ENCODE measurements around the gene VPS37C.

VPS37C gene

DNA sequence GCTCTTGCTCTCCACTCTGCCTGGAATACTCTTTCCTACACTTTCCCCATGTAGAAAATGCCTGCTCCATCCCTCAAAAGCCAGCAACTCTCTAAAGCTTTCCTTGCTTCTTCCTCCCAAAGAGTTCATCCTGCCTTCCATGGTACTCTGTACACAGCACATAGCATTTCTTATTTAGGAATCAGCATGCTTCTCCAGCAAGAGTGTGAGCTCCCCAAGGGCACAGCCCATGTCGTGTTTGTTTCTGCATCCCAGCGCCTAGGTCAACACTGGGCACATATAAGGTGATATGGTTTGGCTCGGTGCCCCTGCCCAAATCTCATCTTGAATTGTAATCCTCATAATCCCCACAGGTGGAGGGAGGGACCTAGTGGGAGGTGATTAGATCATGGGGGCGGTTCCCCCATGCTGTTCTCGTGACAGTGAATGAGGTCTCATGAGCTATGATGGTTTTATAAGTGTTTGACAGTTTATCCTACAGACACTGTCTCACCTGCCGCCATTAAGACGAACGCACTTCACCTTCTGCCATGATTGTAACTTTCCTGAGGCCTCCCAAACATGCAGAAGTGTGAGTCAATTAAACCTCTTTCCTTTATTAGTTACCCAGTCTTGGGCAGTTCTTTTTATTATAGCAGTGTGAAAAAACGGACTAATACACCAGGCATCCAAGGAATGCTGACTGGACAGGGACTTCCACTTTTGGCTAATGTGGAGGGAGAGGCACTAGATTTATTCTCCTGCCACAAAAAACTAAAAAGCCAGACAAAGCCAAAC lies 8.2 kb downstream of the VPS37C start:
- DNase-seq = no peak

DNA sequence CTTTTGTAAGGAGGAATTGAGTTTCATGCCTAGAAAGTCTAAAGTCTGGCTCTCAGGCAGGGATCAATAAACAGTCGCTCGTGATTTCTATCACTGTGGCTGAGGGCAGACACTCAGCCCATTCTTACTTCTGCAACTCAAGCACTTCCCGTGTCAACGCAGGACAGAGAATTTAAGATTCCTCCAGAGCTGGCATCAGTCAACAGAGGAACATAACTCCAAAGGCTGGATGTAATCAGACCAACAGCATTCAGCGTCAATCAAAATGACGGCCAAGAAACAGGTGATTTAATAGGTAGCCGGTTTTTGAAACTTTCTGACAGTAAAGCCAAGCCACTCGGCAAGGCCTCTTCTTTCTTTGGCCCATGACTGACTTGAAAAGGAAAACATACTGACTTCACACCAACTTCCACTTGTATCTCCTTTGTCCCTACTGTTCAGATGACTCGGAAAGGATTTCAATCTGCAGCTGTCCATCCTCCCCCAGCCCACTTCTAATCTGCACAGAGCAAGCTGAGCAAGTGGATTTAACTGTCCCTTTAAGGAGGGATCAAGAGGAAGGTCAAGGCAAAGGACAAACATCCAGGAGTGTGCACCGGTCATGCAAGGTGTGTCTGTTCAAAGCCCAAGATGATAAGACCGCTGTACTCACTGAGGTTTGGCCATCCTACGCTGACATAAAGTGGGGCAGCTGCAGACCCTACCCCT lies 9.5 kb downstream of the VPS37C start:
- DNase-seq = no peak

DNA sequence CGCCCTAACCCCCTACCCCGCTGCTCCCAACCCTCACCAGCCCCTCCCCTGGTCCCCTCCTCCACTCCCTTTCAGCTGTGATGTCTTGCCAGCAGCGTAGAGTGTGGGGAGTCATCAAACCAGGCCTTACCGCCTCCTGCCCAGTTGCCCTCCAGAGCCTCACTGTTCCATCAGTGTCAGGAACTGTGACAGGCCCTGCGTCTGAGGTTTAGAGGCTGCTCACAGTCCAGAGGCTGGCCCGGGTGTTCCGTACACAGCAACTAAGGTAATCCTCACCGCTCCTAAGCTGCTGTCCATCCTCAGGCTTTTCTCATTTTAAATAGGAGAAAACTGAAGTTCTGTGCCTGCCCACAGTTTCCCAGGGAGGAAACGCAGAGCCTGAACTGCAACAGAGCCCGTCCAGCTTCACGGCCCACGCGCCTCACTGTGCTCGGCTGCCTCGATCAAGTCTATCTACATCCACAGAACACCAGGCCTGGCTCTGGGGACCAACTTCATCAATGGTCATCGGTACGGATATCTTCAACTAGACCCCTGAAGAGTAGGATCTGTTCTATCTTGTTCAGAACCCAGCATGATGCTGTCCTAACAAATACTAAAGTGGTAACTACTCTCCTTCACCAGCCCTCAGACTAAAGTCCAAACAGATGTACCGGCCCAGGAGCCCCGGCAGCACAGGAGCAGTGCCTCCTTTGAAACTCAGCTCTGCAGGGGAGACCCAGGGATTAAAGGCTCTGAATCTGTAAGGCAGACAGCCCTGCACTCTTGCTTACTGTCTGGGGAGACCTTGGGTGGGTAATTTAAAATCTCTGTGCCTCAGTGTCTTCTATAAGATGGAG lies 10.3 kb downstream of the VPS37C start:
- no peak for DNase-seq

GRCh38 chr11:61149624-61150615 lies 11.3 kb downstream of the VPS37C start:
- DNase-seq = no peak

- no peak for DNase-seq
These were observed 13.2 kb downstream of the VPS37C start for GRCh38 chr11:61147791-61148620.

- DNase-seq = no peak
These were observed 14.0 kb downstream of the VPS37C start for GRCh38 chr11:61147271-61147670.

GRCh38 chr11:61146416-61146815 lies 14.8 kb downstream of the VPS37C start:
- DNase-seq = no peak

DNA sequence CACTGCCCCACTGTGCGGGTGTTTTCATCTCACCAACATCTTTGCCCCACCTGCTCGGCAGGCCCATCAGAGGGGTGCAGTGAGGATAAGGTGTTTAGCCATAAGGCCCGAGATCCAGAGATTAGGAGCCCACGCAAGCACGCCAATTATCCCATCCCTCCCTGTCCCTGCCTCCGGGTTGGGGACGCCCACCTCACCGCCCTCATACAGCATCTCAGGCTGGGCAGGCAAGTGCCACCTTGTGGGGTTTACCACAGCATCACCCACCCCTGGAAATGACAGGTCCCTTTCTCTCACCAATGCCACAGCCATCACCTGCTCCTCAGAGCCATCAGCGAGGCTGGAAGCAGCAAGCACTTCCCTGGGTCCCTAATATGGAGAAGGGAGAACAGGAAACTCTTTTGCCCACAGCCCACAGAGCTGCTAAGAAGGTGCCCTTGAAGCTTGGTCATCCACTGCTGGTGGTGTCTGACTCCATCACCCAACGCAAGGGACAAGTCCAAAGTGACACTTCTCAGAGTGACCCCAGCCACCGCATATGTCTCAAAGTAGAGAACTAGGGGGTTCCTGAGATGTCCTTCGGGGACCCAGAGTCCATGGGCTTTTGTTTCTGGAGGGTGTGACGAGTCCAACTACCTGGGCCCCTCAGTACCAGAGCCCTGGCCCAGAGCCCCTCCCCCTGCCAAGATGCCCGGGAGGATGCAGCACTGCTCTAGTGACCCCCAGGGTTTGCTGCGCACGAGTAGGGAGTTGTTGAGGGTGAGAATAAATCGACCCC lies 15.8 kb downstream of the VPS37C start:
- DNase-seq = no peak

DNA sequence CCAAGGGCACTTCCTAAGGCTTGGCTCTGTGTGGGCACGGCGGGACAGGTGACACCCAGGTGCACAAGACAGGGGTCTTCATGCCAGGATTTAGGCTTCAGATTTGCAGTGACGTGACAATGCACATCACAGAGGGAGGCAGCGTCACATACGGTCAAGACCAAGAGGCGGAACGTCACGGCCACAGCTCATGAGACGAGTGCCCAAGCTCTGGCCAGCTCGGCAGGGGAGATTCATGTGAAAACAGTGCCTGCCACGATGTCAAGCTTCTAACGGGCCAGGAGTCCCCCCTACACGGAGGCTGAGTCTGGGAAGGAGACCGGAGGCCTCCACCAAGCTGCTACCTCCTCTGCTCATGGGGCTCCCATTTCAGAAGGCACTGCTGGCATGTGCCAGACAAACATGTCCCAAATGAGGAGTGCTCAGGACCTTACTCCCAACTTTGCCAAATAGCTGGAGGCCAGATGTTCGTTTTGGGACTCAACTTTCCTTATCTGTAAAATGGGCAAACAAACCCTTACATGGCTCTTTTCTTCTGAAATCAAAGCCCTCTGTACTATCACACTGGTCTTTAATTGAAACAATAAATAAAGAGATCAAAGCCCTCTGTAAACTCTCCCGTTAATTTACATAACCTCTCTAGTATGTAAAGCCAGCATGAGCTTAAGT lies 16.6 kb downstream of the VPS37C start:
- no peak for DNase-seq

DNA sequence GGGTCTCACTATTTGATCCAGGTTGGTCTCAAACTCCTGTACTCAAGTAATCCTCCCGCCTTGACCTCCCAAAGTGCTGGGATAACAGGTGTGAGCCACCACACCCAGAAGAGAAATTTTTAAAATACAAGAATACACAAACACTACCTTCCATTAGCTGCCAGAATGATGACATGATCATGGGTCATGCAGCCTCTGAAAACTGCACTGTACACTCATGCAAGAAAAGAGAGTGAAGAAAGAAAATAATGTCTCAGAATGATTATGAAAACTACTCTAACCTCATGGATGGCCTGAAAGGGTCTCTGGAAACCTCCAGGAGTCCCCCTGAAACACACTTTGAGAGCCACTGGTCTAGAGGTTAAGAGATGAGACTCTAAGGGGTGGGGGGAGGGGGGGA lies 18.8 kb downstream of the VPS37C start:
- DNase-seq = no peak

DNA sequence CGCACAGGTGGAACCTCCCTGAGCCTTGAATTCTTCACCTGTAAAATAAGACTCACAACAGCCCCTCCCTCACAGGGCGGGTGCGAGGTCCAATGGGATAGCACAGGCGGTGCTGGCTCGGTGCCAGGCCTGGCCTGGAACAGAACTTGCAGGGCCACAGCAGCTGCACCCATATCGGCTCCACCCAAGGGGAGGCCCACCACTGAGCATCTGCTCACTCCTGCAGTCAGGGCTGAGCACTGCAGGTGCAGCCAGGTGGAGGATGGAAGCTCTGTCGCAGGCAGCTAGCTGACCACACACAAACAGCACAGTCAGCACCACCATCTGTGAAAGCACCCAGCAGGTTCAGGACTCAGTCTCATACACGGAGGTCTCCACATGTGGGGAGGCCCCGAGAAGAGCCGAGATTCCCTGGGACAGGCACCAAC lies 19.6 kb downstream of the VPS37C start:
- no peak for DNase-seq

DNA sequence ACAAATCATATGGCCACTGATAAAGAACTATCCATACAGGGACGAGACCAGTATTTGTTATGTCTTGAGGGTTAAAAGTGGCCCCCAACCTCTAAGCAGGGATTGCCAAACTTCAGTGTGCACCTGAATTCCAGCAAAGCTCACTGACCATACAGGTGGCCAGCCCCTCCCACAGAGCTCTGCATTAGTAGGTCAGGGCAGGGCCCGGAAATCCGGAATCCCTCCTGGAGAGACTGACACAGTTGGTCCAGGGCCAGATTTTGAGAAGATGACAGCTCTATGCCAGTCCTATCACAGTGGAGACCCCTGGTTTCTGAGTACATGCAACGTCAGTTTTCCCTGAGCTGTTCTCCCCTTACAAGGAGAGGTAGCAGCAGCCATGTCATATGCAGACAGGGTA lies 20.8 kb downstream of the VPS37C start:
- no peak for DNase-seq

DNA sequence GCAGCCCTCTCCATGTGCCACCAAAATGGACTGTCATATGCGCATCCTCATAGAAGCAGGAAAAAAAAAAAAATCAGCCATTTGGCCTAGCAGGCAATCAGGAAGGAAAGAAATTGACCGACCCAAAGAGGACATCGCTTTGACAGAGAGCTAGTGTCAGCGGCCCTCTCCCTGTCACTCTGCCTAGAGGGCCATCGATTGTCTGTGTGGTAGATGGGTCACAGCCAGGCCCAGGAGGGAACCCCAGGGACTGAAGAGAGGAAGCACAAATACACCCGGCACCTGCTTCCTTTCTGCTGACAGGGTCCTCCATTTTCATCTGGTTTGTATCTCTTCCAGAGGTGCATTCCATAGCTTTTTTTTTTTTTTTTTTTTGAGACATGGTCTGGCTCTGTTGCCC lies 21.8 kb downstream of the VPS37C start:
- DNase-seq = no peak

- no peak for DNase-seq
These were observed 22.3 kb downstream of the VPS37C start for GRCh38 chr11:61138935-61139334.

GRCh38 chr11:61134801-61135257 lies 26.4 kb downstream of the VPS37C start:
- no peak for DNase-seq

GRCh38 chr11:61133956-61134662 lies 27.1 kb downstream of the VPS37C start:
- no peak for DNase-seq

DNA sequence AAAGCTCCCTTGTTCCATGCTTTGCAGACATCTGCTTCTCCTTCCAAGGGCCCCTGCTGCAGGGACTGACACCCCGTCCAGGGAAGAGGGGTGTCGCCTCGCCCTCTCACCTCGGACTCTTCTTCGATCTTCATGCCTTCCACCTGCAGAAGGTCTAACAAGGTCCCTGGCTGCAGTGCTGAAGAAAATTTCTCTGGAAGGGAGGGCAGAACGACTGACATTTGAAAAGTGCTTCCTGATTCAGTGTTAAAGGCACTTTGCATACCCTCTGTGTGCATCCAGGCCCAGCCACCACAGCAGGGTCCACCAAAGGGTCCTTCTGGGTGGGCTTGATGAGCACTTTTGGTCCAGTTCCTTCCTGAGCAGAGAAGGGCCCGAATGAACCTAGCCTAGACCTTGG lies 28.1 kb downstream of the VPS37C start:
- DNase-seq = no peak

GRCh38 chr11:61132646-61133045 lies 28.6 kb downstream of the VPS37C start:
- DNase-seq = no peak

DNA sequence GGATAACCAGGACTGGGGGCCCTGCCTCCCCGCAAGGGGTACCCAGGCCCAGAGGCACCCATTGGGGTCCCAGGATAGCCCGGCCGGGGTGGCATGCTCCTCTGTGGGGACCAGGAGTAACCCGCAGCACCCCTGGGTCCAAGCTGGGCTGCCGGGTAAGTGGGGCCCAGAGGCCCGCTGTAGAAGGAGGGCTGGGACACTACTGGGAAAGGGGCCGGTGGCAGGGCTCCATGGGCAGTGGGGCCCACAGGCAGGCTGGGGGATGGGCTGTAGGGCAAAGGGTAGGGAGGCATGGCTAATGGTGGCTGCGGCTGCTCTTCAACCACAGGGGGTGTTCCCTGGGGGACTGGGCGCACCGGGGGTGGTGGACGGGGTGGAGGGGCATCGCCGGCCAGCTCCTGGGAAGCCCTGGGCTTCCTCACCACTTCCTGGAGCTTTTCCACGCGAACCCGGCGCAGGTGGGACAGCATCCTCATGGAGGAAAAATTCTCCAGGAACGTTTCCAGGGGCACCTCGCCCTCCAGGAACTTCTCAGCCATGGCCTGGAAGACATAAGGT lies 29.1 kb downstream of the VPS37C start:
- DNase-seq = no peak

Data from activated CD8-positive, alpha-beta memory T cell treated with anti-CD3 and anti-CD28 coated beads, Interleukin-2, amount 50 U/mL, for 48 hours (primary cell).